ENCODE data around the gene TOX2. TPM values are rescaled to one million over a fixed set of nuclear protein-coding genes. Genes with fewer than 3 reads are reported as not detected.

Gene TOX2
- total RNA-seq, 1 donor from 2014 or later, result 5.0 TPM

GRCh38 chr20:43961541-43962471 is 47.2 kb downstream of the TOX2 start:
- H3K9me3 Mint-ChIP-seq (ENCODE audit: unreplicated experiment), result no peaks in the 10 kb centered on the region
- H3K4me1 Mint-ChIP-seq (ENCODE audit: unreplicated experiment), result peaks cover 14% of the 10 kb centered on the region
- DNase-seq (ENCODE audit: low spot score), result no peak
- no peaks in the 10 kb centered on the region for H3K36me3 Mint-ChIP-seq (ENCODE audit: low read depth, unreplicated experiment)
- no peak overlapping the region for H3K27ac Mint-ChIP-seq (ENCODE audit: unreplicated experiment)
- no peak overlapping the region for H3K4me3 Mint-ChIP-seq (ENCODE audit: unreplicated experiment)
- no peak for TF ChIP-seq CTCF (IDR thresholded peaks at IDR 0.05; ENCODE audit: unreplicated experiment)
- H3K27me3 Mint-ChIP-seq (ENCODE audit: unreplicated experiment), result no peaks in the 10 kb centered on the region

- Mint-ChIP-seq H3K27me3 (ENCODE audit: unreplicated experiment) (no peaks in the 10 kb centered on the region), H3K36me3 (ENCODE audit: low read depth, unreplicated experiment) (no peaks in the 10 kb centered on the region), H3K4me3 (ENCODE audit: unreplicated experiment) (peak overlapping the region; percentile 64), H3K9me3 (ENCODE audit: unreplicated experiment) (no peaks in the 10 kb centered on the region), H3K4me1 (ENCODE audit: unreplicated experiment) (peaks cover 14% of the 10 kb centered on the region), H3K27ac (ENCODE audit: unreplicated experiment) (no peak overlapping the region)
- TF ChIP-seq CTCF (IDR thresholded peaks at IDR 0.05; ENCODE audit: unreplicated experiment), result no peak
- DNase-seq (ENCODE audit: low spot score), result no peak
Observed at GRCh38 chr20:43962530-43962929, 47.9 kb downstream of the TOX2 start.

- no peaks in the 10 kb centered on the region for H3K9me3 Mint-ChIP-seq (ENCODE audit: unreplicated experiment)
- no peak overlapping the region for H3K27ac Mint-ChIP-seq (ENCODE audit: unreplicated experiment)
- no peak for DNase-seq (ENCODE audit: low spot score)
- H3K4me1 Mint-ChIP-seq (ENCODE audit: unreplicated experiment), result peaks cover 14% of the 10 kb centered on the region
- H3K4me3 Mint-ChIP-seq (ENCODE audit: unreplicated experiment), result no peak overlapping the region
- no peak for TF ChIP-seq CTCF (IDR thresholded peaks at IDR 0.05; ENCODE audit: unreplicated experiment)
- no peaks in the 10 kb centered on the region for H3K36me3 Mint-ChIP-seq (ENCODE audit: low read depth, unreplicated experiment)
- no peaks in the 10 kb centered on the region for H3K27me3 Mint-ChIP-seq (ENCODE audit: unreplicated experiment)
Observed at GRCh38 chr20:43963233-43963632, 48.6 kb downstream of the TOX2 start.

GRCh38 chr20:43963872-43964791 is 49.5 kb downstream of the TOX2 start:
- peak; percentile 31 for DNase-seq (ENCODE audit: low spot score)
- no peak overlapping the region for H3K27ac Mint-ChIP-seq (ENCODE audit: unreplicated experiment)
- no peak overlapping the region for H3K4me3 Mint-ChIP-seq (ENCODE audit: unreplicated experiment)
- no peaks in the 10 kb centered on the region for H3K36me3 Mint-ChIP-seq (ENCODE audit: low read depth, unreplicated experiment)
- no peaks in the 10 kb centered on the region for H3K27me3 Mint-ChIP-seq (ENCODE audit: unreplicated experiment)
- H3K9me3 Mint-ChIP-seq (ENCODE audit: unreplicated experiment), result no peaks in the 10 kb centered on the region
- no peak for TF ChIP-seq CTCF (IDR thresholded peaks at IDR 0.05; ENCODE audit: unreplicated experiment)
- peaks cover 10% of the 10 kb centered on the region for H3K4me1 Mint-ChIP-seq (ENCODE audit: unreplicated experiment)

All from endothelial cell (in vitro differentiated cells).